Stimulated activated CD8-positive, alpha-beta memory T cell treated with anti-CD3 and anti-CD28 coated beads, Interleukin-2, amount 100 ng/mL, for 48 hours (primary cell): ENCODE data around the gene OGFOD3.
"Not testable (repeated sequence)": the region's sequence is repeated elsewhere in the genome, so short reads cannot be mapped to it uniquely, and the experiment has no call there.

Experiments
- DNase-seq, 2 donors: peaks; one replicate each; pipeline ENCODE4 v3.0.0-alpha.2; 2020; ENCODE audit warnings: low read depth in 2 of 2

Gene OGFOD3

GRCh38 chr17:82386881-82387704, 31.3 kb downstream of the OGFOD3 start:
- DNase-seq: no peak

GRCh38 chr17:82386255-82386831, 32.0 kb downstream of the OGFOD3 start:
- no peak for DNase-seq

- no peak for DNase-seq
Observed at GRCh38 chr17:82385559-82386254, 32.7 kb downstream of the OGFOD3 start.

GRCh38 chr17:82384730-82385481, 33.5 kb downstream of the OGFOD3 start:
- DNase-seq: no peak

- no peak for DNase-seq
Observed at GRCh38 chr17:82384051-82384729, 34.2 kb downstream of the OGFOD3 start.

- no peak for DNase-seq
Observed at GRCh38 chr17:82383411-82383810, 35.0 kb downstream of the OGFOD3 start.

GRCh38 chr17:82382933-82383255, 35.5 kb downstream of the OGFOD3 start:
- no peak for DNase-seq

- not testable (repeated sequence) for DNase-seq
Observed at GRCh38 chr17:82382220-82382932, 36.0 kb downstream of the OGFOD3 start.

- not testable (repeated sequence) for DNase-seq
Observed at GRCh38 chr17:82381703-82382009, 36.7 kb downstream of the OGFOD3 start.

- no peak for DNase-seq
Observed at GRCh38 chr17:82380860-82381702, 37.3 kb downstream of the OGFOD3 start.

- DNase-seq: no peak
Observed at GRCh38 chr17:82378741-82379021, 39.7 kb downstream of the OGFOD3 start.

- no peak for DNase-seq
Observed at GRCh38 chr17:82377924-82378740, 40.3 kb downstream of the OGFOD3 start.

- DNase-seq: not testable (repeated sequence)
Observed at GRCh38 chr17:82377294-82377693, 41.1 kb downstream of the OGFOD3 start.

GRCh38 chr17:82376042-82376730, 42.2 kb downstream of the OGFOD3 start:
- DNase-seq: no peak

GRCh38 chr17:82375359-82376041, 42.9 kb downstream of the OGFOD3 start:
- DNase-seq: no peak

- DNase-seq: no peak
Observed at GRCh38 chr17:82374626-82375331, 43.6 kb downstream of the OGFOD3 start.

- no peak for DNase-seq
Observed at GRCh38 chr17:82373731-82374625, 44.4 kb downstream of the OGFOD3 start.
